Activated CD4-positive, CD25-positive, alpha-beta regulatory T cell treated with anti-CD3 and anti-CD28 coated beads, Interleukin-2, amount 50 U/mL, for 24 hours (primary cell): ENCODE measurements around the gene ACOXL.
A peak's percentile ranks its signal among the peaks of the same experiment; 100 is the strongest.
"Not testable (repeated sequence)": the region's sequence is repeated elsewhere in the genome, so short reads cannot be mapped to it uniquely, and the experiment has no call there.

Experiments
- ATAC-seq, 2 donors: fragments of 150-1000 bp; cut with Tn5 transposase; one replicate each; pipeline ENCODE4 v1.10.0; 2021; ENCODE audit warnings: mild to moderate bottlenecking in 1 of 2, moderate library complexity in 1 of 2

The ACOXL gene

GRCh38 chr2:111045236-111045635 is 312.9 kb downstream of the ACOXL start:
- not testable (repeated sequence) for ATAC-seq

DNA sequence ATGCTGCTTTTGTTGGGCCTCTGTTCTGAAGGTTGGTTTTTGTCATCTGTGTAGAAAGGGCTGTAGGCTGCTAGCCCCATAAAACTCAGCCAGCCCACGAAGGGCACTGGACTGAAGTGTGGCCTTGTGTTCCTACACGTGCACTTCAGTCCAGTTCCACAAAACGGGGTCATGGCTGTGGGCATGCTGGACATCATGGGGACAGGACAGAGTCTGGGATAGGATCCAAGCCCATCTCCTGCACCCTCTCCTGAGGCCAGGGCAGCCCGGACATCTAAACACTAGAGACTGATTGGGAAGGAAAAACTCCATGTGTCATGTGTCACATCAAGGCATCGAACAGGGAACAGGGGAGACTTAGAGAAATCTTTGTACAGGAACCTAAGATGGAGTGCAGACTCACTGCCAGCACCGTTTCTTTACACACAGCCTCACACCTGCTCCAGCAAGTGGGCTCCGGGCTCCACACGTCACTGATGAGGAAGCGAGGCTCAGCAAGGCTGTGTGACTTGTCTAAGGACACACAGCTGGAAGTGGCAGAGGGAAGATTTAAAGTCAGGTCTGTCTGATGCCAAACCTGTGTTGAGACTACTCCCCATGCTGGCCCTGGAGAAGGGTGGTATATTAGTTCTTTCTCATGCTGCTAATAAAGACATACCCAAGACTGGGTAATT is 313.5 kb downstream of the ACOXL start:
- ATAC-seq: no peak

DNA sequence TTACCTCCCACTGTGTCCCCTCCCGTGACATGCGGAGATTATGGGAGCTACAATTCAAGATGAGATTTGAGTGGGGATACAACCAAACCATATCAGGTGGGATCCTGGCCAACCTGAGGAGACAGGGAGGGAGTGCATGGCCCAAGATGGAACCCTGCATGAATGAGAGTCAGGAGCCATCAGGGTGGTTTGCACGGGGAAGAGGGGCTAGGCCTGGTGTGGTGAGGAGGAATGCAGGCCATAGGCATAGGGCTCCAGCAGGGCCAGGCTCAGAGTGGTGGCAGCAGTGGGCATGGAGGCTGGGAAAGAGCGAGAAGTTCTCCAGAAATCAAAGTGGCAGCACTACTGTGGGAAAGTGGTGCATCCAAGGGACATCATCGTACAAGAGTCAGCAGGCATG is 314.3 kb downstream of the ACOXL start:
- no peak for ATAC-seq

GRCh38 chr2:111048856-111049768 is 316.7 kb downstream of the ACOXL start:
- ATAC-seq: no peak

GRCh38 chr2:111049792-111050640 is 317.6 kb downstream of the ACOXL start:
- peak; percentile 71 to 86 for ATAC-seq

DNA sequence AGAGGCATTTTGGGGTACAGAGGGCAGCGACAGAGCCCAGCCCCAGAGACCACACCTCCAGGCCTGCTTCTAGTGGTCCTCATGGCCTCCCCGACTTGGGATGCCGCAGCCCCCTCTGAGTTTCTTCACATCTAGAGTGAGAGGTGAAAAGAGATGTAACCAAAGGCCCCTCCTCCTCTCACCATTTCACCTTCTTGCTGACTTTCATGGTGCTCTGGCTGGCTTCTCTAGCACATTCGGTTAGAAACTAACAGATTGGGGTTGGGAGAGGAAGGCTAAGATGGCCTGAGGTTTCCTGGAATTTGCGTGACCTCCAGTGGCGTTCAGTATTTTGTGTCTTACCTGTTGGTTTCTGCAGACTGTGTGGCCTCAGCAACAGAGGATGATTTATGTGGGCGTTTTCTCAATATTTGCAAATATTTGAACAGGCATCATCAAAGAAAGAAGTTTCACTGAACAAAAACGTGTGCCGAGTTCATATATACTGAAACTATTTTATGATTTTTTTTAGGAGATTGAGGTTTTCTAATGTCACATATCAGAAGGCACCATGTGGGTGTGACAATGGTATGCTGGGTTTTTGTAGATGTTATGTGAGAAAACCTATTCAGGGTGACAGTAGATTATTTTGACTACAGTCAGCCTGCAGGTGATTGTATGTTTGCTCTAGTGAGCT is 318.5 kb downstream of the ACOXL start:
- peak; percentile 36 to 45 for ATAC-seq

GRCh38 chr2:111052621-111053020 is 320.2 kb downstream of the ACOXL start:
- no peak for ATAC-seq

DNA sequence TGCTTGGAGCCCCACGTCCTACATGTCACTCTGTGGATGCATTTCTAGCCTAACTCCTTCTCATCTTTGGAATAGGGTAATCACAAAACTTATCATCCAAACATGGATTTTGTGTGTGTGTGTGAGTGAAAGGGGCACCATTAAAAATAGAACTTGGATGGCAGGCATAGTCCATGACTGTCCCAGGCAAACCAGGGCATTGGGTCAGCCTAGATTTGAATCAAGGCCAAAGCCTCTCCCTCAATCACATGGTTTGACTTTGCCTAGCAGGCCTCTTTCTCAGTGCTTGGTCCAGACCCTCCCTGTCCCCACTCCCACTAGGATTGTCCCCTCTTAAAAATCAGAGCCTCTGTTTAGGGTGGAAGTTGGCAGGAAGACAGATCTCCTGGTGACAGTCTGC is 320.9 kb downstream of the ACOXL start:
- ATAC-seq: no peak

DNA sequence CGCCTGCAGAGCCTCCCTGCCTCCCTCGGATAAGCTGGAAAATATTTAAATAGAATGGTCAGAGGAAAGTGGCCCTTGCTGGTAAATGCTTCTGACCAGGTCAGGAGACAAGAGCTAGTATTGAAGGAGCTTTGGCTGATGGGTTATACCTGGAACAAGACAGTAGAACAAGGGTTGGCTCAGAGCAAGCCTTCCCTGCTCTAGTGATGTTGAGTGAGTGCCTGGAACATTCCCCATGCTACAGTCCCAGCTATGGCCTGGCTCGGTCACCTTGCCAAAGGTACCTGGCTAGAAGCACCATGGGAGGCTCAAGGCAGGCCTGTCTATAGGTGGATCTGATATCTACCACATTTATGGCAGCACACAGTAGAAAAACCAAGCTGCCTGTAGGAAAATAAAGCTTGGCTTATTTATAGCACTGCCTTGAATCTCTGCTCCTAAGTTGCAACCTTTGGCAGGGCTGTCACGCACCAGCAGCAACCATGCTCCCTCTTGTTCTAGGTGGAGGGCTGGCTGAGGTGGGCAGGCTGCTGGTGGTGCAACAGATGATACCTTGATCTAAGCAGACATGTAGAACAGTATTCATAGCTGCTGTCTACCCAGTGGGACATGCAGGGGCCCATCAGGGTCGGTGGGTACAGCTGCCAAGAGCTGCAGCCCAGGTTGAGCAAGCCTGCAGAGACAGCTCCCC is 321.6 kb downstream of the ACOXL start:
- no peak for ATAC-seq

GRCh38 chr2:111054791-111055691 is 322.7 kb downstream of the ACOXL start:
- peak; percentile 56 to 76 for ATAC-seq

DNA sequence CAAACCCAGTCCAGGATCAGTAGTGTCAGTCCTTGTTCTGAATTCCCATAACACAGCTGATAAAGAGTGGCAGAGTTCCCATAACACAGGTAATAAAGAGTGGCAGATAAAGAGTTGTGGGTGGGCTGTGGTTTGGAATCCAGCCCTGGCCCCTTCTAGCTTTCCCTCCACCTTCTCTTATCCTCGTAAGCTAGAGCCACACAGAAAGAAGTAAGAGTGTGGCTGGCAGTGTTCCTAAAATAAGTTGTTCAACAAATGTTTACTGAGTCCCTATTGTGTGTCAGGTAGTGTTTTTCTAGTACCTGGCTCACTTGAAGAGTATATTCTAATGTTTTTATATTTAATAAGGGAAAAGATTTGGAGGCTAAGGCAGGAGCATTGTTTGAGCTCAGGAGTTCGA is 323.4 kb downstream of the ACOXL start:
- no peak for ATAC-seq

GRCh38 chr2:111057045-111057444 is 324.7 kb downstream of the ACOXL start:
- ATAC-seq: no peak

GRCh38 chr2:111057721-111058120 is 325.3 kb downstream of the ACOXL start:
- ATAC-seq: no peak

DNA sequence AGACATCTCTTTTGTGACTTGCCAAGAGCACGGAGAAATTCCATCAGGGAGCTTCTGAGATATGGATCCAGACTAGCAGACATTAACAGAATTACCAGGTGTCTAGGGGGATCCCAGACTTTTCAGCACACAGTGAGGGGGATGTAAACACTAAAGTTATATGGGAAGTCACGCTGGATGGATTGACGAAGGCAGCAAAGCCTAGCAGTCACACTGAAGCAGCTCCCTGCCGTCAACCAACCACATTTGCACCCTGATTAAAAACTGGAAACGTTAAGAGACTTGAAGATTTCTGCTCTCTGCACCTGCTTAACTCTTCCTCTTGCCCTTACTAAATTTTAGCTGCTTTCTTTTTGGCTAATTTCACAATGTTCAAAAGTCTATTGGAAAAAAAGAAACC is 325.9 kb downstream of the ACOXL start:
- ATAC-seq: no peak

DNA sequence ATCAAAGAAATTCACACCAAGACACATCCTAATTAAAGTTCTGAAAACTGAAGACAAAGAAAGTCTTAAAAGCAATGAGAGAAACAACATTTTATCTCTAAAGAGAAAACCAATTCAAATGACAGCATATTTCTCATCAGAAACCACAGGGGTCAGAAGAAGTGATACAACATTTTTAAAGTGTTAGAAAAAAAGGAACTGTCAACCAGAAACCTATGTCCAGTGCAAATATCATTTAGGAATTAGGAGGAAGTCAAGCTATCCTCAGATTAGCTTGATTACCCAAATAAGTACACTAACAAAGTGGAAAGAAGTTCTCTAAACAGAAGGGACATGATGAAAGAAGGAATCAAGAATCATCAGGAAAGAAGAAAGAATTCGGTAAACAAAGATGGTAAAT is 328.8 kb downstream of the ACOXL start:
- no peak for ATAC-seq

DNA sequence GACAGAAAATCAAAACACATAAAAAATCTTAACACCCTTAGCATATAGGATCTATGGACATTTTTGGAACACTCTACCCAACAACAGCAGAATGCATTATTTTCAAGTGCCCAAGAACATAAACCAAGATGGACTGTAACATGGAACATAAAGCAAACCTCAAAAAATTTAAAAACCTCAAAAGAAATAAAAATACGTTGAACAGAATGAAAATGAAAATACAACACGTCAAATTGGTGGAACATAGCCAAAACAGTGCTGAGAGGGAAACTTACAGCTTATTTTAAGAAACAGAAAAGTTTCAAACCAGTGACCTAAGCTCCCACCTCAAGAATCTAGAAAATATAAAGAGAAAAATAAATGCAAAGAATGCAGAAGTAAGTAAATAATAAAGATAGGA is 330.0 kb downstream of the ACOXL start:
- ATAC-seq: no peak

DNA sequence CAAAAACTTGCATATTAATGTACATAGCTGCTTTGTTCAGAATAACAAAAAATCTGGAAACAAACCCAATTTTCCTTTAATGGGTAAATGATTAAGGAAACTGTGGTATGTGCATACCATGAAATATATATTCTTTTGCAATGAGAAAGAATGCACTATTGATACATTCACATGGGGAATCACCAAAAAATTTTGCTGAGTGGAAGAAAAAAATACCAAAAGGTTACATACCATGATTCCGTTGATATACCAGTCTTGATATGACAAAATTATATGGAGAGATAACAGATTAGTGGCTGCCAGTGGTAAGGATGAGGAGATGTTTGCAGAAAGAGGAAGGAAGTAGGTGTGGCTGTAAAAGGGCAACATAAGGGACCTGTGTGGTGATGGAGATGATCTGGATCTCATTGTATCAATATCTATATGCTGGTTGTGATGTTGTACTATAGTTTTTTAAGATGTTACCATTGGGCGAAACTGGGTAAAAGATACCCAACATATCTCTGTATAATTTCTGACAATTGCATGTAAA is 333.8 kb downstream of the ACOXL start:
- no peak for ATAC-seq

DNA sequence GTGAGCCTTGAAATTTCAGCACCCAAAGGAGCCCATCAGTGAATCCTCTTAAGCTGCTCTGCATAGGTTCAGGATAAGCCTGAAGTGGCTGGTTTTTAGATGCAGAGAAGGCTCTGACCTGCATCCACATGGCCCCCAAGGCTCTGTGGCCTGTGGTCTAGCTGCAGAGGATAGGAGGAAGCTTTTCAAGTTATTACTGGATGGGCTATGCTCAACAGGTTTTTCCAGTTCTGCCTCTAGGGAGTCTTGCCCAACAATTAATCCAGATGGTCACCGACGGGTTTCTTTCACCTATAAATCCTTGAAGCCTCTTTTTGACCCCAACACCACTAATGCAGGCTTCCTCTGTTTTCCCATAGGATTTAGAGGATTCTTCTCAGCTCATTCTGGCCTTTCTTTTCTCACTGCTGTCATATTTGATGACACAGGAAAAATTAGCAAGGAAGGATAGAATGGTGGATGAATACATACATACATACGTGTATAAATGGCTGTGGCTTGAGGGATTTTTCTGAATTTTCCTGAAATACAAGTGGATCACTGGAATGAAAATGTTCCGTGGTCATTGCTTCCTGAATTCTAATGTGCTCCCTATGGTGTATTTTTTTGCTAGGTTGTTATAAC is 336.2 kb downstream of the ACOXL start:
- no peak for ATAC-seq

- no peak for ATAC-seq
Measured at GRCh38 chr2:111069722-111070121, 337.3 kb downstream of the ACOXL start.

- ATAC-seq: no peak
Measured at GRCh38 chr2:111071600-111072171, 339.3 kb downstream of the ACOXL start.
